Progenitor cell of endocrine pancreas (in vitro differentiated cells): Measurements from ENCODE around the gene STXBP4. TPM values are rescaled to one million over a fixed set of nuclear protein-coding genes. Genes with fewer than 3 reads are reported as not detected.
A peak's percentile ranks its signal among the peaks of the same experiment; 100 is the strongest.

Source experiments
- DNase-seq: peaks from one replicate; pipeline ENCODE4 v3.0.0; 2021; ENCODE audit warnings: low spot score; ENCODE audit not compliant: unreplicated experiment
- H3K27ac Mint-ChIP-seq: 2 replicates; pipeline ENCODE4 v1.8.0; 2021; ENCODE audit warnings: mild to moderate bottlenecking, moderate library complexity, mixed read lengths
- H3K27me3 Mint-ChIP-seq: 2 replicates; pipeline ENCODE4 v1.8.0; 2021; ENCODE audit warnings: mixed read lengths
- H3K36me3 Mint-ChIP-seq: 2 replicates; pipeline ENCODE4 v1.8.0; 2022; ENCODE audit warnings: mixed read lengths; ENCODE audit not compliant: insufficient read depth
- H3K4me1 Mint-ChIP-seq: 2 replicates; pipeline ENCODE4 v1.8.0; 2021; ENCODE audit warnings: low read depth, mixed read lengths
- H3K4me3 Mint-ChIP-seq: 2 replicates; pipeline ENCODE4 v1.8.0; 2021; ENCODE audit warnings: low read depth, mild to moderate bottlenecking, moderate library complexity, mixed read lengths
- H3K9me3 Mint-ChIP-seq: 2 replicates; pipeline ENCODE4 v1.8.0; 2021; ENCODE audit warnings: low read depth, mixed read lengths
- total RNA-seq: library from RNA; stranded (reverse); gene quantifications from 2 replicates; pipeline ENCODE4 v1.2.1, GENCODE V29; 2021
- TF ChIP-seq, protein P1 (sequence below): fragments of 200-600 bp; sonication (generic); IDR thresholded peaks from one replicate; pipeline ENCODE4 v1.5.0; 2021; ENCODE audit warnings: antibody characterized with exemption, mild to moderate bottlenecking; ENCODE audit not compliant: unreplicated experiment

STXBP4 gene
- total RNA-seq, 1 donor from 2014 or later, result 45.0 TPM

DNA sequence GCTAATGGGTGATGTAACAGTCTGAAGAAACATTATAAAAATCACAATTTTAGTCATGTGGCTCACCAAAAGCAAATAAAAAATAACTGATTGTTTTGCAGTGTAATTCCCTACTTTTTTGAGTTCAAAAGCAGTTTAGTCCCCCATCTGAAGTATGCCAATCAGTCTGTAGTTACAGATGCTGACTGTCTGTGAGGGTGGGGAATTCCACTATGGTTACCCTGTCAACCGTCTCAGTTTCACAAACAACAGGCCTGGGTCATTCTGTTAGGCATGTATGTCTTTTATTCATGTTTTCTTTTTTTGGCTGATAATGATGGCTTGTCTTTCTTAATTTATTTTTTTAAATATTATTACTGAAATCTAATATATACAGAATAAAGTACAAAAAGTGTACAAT is 69.3 kb downstream of the STXBP4 start:
- Mint-ChIP-seq H3K27ac (no peak overlapping the region), H3K27me3 (no peaks in the 10 kb centered on the region), H3K4me3 (no peak overlapping the region), H3K36me3 (peaks cover 15% of the 10 kb centered on the region), H3K9me3 (no peaks in the 10 kb centered on the region), H3K4me1 (no peaks in the 10 kb centered on the region)
- no peak for DNase-seq
- TF ChIP-seq, protein P1, sequence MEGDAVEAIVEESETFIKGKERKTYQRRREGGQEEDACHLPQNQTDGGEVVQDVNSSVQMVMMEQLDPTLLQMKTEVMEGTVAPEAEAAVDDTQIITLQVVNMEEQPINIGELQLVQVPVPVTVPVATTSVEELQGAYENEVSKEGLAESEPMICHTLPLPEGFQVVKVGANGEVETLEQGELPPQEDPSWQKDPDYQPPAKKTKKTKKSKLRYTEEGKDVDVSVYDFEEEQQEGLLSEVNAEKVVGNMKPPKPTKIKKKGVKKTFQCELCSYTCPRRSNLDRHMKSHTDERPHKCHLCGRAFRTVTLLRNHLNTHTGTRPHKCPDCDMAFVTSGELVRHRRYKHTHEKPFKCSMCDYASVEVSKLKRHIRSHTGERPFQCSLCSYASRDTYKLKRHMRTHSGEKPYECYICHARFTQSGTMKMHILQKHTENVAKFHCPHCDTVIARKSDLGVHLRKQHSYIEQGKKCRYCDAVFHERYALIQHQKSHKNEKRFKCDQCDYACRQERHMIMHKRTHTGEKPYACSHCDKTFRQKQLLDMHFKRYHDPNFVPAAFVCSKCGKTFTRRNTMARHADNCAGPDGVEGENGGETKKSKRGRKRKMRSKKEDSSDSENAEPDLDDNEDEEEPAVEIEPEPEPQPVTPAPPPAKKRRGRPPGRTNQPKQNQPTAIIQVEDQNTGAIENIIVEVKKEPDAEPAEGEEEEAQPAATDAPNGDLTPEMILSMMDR, result no peak

DNA sequence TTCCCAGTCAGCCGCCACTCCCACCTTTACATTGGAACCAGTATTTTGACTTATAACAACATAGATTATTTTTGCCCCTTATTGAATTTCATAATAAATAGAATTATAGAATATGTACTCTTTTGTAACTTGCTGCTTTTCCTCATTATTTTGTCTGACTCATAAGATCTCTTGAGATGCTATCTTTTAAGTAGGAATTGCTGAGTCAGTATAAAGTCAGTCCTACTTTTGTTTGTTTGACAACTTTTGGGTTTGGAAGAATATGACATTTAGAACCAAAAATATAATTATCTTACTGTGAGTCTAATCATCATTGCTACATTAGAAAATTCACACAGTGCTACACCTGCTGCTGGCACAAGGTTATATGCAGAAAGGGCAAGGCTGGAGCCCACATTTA is 69.7 kb downstream of the STXBP4 start:
- H3K9me3 Mint-ChIP-seq, result no peaks in the 10 kb centered on the region
- H3K27me3 Mint-ChIP-seq, result no peaks in the 10 kb centered on the region
- TF ChIP-seq, protein P1, result no peak
- H3K4me1 Mint-ChIP-seq, result no peaks in the 10 kb centered on the region
- H3K36me3 Mint-ChIP-seq, result peaks cover 15% of the 10 kb centered on the region
- no peak overlapping the region for H3K4me3 Mint-ChIP-seq
- no peak overlapping the region for H3K27ac Mint-ChIP-seq
- DNase-seq, result no peak

DNA sequence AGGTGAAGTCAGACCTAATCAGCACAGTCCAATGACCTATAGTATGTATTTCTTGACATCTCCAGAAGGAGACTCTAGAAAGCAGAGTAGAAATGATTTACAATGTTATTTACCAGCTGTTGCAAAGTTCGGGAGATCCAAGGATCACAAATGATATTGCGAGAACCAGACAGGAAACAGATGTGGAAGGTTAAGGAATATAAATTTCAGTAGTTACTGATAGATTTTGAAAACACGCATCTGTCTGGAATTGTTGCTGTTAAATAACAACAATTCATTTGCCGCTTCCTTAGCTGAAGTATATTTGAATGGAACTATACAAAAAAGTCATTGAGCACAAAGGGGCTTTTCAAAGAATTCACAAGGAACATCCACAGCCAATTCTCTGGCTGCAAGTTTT is 72.0 kb downstream of the STXBP4 start:
- Mint-ChIP-seq H3K9me3 (no peaks in the 10 kb centered on the region), H3K27me3 (no peaks in the 10 kb centered on the region), H3K4me3 (no peak overlapping the region), H3K27ac (no peak overlapping the region), H3K4me1 (no peaks in the 10 kb centered on the region), H3K36me3 (peaks cover 17% of the 10 kb centered on the region)
- TF ChIP-seq, protein P1, result no peak
- DNase-seq, result no peak

DNA sequence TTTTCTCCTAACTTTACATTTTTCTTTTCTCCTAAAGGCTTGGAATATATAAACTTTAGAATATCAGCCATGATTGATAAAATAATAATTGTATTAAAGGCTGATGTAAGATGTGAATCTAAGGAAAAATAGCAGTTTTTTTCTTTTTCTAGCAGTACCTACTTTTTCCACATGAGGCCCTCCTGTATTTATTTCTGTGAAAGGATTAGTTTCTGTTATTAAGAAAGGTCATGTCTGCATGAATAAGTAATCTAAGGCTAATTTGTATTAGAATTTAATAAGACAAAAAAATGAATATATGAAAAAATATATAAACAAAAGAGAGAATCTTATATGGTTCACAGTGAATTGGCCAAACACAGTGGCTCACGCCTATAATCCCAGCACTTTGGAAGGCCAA is 85.3 kb downstream of the STXBP4 start:
- Mint-ChIP-seq H3K4me1 (no peaks in the 10 kb centered on the region), H3K27ac (no peak overlapping the region), H3K4me3 (no peak overlapping the region), H3K27me3 (no peaks in the 10 kb centered on the region), H3K9me3 (no peaks in the 10 kb centered on the region), H3K36me3 (peaks cover 12% of the 10 kb centered on the region)
- DNase-seq, result no peak
- TF ChIP-seq, protein P1, result peak; percentile 34

DNA sequence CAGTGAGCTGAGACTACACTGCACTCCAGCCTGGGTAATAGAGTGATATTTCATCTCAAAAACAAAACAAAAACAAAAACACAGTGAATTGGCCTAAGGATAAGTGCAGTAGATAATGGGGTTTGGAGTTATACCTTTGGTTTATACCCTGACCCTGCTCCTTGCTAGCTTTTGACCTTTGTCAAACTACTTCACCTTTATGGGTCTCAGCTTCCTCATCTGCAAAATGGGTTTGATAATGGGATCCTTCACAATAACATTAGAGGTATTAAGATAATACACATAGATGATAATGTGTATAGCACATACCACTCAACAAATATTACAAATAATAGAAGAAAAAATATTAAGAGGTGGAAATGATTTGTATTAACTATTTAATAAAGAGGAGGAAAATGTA is 85.9 kb downstream of the STXBP4 start:
- Mint-ChIP-seq H3K27me3 (no peaks in the 10 kb centered on the region), H3K27ac (no peak overlapping the region), H3K9me3 (no peaks in the 10 kb centered on the region), H3K4me3 (no peak overlapping the region), H3K36me3 (peaks cover 8% of the 10 kb centered on the region), H3K4me1 (no peaks in the 10 kb centered on the region)
- no peak for DNase-seq
- TF ChIP-seq, protein P1, result no peak
